ENCODE measurements around the gene TRIM2. TPM values are rescaled to one million over a fixed set of nuclear protein-coding genes. Genes with fewer than 3 reads are reported as not detected.

Gene TRIM2
- total RNA-seq, 4 donors from 2014 or later = 10.9 to 45.4 (median 29.2) TPM

GRCh38 chr4:153258750-153259149, 54.5 kb downstream of the TRIM2 start:
- TF ChIP-seq POLR2A (IDR thresholded peaks at IDR 0.05) = no peak
- TF ChIP-seq, protein P1, sequence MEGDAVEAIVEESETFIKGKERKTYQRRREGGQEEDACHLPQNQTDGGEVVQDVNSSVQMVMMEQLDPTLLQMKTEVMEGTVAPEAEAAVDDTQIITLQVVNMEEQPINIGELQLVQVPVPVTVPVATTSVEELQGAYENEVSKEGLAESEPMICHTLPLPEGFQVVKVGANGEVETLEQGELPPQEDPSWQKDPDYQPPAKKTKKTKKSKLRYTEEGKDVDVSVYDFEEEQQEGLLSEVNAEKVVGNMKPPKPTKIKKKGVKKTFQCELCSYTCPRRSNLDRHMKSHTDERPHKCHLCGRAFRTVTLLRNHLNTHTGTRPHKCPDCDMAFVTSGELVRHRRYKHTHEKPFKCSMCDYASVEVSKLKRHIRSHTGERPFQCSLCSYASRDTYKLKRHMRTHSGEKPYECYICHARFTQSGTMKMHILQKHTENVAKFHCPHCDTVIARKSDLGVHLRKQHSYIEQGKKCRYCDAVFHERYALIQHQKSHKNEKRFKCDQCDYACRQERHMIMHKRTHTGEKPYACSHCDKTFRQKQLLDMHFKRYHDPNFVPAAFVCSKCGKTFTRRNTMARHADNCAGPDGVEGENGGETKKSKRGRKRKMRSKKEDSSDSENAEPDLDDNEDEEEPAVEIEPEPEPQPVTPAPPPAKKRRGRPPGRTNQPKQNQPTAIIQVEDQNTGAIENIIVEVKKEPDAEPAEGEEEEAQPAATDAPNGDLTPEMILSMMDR (IDR thresholded peaks at IDR 0.05) = no peak
- WGBS, 2 donors = 61 to 71% methylated on average over 4 of the region's 4 CpGs
- no peak overlapping the region for H3K4me3 ChIP-seq (ENCODE audit: low read depth, poor library complexity, severe bottlenecking)
- no peak for DNase-seq (ENCODE audit: low spot score in 2 of 2)
- intact Hi-C loops (cut with DNase I; ENCODE audit: low total_unique reads) = no loop called here

DNA sequence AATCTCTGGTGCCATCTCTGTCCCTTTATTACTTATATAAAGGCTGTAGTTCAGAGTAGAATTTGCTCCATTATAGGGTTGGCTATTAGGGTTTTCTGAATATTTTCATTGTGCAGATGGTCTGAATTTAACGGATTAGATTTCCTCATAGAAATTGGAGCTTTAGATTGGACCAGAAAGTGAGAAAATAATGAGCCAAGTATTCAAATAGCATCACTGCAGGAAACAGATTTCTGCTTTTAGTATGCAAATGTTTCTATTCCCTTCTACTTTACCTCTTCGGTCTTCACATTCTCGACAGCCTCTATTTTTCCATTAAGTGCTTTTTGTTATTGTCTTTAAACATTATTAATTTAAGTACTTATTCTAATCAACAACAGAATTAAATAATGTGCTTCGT, 55.4 kb downstream of the TRIM2 start:
- no peak for TF ChIP-seq POLR2A (IDR thresholded peaks at IDR 0.05)
- TF ChIP-seq, protein P1 (IDR thresholded peaks at IDR 0.05) = no peak
- no peak for DNase-seq (ENCODE audit: low spot score in 2 of 2)
- intact Hi-C loops (cut with DNase I; ENCODE audit: low total_unique reads) = no loop called here
- no peak overlapping the region for H3K4me3 ChIP-seq (ENCODE audit: low read depth, poor library complexity, severe bottlenecking)
- WGBS, 2 donors = 29 to 38% methylated on average over 4 of the region's 4 CpGs

DNA sequence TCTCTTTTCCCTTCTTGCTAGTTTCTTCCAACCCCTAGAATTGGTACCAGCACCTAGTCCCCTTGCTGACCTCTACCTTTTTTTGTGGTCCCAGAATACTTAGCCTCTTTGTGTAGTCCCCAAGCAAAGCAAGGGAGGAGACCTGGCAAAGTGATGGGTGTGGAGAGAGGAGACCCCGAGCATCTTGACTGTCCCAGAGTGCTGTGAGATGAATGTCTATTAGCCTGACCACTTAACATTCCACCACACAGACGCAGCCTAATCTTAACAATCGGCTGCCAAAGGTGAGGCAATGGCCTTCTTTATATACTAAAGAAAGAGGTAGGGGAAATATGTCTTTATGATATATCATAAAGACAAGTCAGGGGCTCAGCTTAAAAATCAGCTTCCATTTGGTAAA, 55.9 kb downstream of the TRIM2 start:
- DNase-seq (ENCODE audit: low spot score in 2 of 2) = no peak
- TF ChIP-seq POLR2A (IDR thresholded peaks at IDR 0.05) = no peak
- TF ChIP-seq, protein P1 (IDR thresholded peaks at IDR 0.05) = no peak
- no peak overlapping the region for H3K4me3 ChIP-seq (ENCODE audit: low read depth, poor library complexity, severe bottlenecking)
- 52 to 67% methylated on average over 3 of the region's 3 CpGs for WGBS, 2 donors
- intact Hi-C loops (cut with DNase I; ENCODE audit: low total_unique reads) = no loop called here

DNA sequence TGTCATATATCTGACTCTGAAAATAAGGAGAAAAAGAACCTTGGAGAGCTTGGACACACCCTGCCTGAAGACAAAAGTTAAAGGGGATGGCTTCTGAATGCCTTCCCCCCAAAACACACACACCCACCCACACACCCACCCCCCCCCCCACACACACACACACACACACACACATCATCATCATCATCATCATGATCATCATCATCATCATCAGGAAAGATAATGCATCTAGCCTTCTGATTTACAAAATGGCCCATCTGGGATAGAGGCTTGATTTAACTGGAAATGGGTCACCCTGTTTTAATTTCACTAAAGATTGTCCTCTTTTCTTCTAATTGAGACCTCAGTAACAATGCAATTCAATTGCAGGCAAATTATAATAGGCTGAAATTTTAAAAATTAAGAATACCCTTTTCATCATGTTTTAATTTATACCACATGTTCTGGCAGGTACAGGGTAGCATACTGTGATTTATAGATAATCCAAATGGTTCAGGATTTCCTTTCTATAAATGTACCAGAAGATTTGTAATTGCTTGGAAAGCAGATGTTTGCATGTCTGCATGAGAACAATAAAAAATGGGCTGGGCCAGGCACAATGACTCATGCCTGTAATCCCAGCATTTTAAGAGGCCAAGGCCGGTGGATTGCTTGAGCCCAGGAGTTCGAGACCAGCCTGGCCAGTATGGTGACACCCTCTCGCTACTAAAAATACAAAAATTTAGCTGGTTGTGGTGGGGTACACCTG, 56.5 kb downstream of the TRIM2 start:
- TF ChIP-seq, protein P1 (IDR thresholded peaks at IDR 0.05) = no peak
- no peak for TF ChIP-seq POLR2A (IDR thresholded peaks at IDR 0.05)
- WGBS, 2 donors = 48 to 58% methylated on average over 3 of the region's 3 CpGs
- intact Hi-C loops (cut with DNase I; ENCODE audit: low total_unique reads) = no loop called here
- H3K4me3 ChIP-seq (ENCODE audit: low read depth, poor library complexity, severe bottlenecking) = no peak overlapping the region
- no peak for DNase-seq (ENCODE audit: low spot score in 2 of 2)

DNA sequence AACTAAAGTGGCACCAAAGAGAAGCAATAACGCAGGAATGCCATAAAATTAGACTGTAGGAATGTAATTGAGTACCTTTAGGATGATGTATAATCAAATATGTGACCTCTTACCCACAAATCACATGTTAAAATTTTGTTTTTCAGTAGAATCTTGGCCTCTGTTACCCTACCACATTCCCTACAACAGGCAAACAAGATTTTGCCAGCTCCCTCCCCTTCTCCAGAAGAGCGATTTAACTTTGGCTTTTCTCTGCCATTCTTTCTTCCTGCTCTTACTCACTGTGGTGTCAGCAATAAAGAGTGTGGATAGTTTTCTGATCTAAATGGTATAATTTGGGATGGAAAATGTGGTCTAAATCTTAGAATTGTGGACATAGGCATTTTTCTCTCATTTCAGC, 57.2 kb downstream of the TRIM2 start:
- TF ChIP-seq, protein P1 (IDR thresholded peaks at IDR 0.05) = no peak
- no peak for TF ChIP-seq POLR2A (IDR thresholded peaks at IDR 0.05)
- intact Hi-C loops (cut with DNase I; ENCODE audit: low total_unique reads) = no loop called here
- H3K4me3 ChIP-seq (ENCODE audit: low read depth, poor library complexity, severe bottlenecking) = no peak overlapping the region
- WGBS, 2 donors = 82 to 83% methylated on average over 2 of the region's 2 CpGs
- no peak for DNase-seq (ENCODE audit: low spot score in 2 of 2)

GRCh38 chr4:153261914-153262313, 57.7 kb downstream of the TRIM2 start:
- DNase-seq (ENCODE audit: low spot score in 2 of 2) = no peak
- WGBS, 2 donors = 64 to 67% methylated on average over 2 of the region's 2 CpGs
- intact Hi-C loops (cut with DNase I; ENCODE audit: low total_unique reads) = no loop called here
- no peak for TF ChIP-seq POLR2A (IDR thresholded peaks at IDR 0.05)
- no peak overlapping the region for H3K4me3 ChIP-seq (ENCODE audit: low read depth, poor library complexity, severe bottlenecking)

Measured in lower leg skin (tissue), 4 donors.